Natural killer cell (primary cell): ENCODE data around the gene ZNF764. TPM values are rescaled to one million over a fixed set of nuclear protein-coding genes. Genes with fewer than 3 reads are reported as not detected.

Source experiments
- ATAC-seq, 3 donors: fragments of 150-1000 bp in 2 of 3; fragments of 200-7000 bp in 1 of 3; cut with Tn5 transposase; 1 replicate in 1 of 3; 2 replicates in 2 of 3; pipeline ENCODE4 v1.10.0; 2021; ENCODE audit warnings: mild to moderate bottlenecking in 2 of 3, moderate library complexity in 2 of 3
- DNase-seq, 2 donors: peaks; one replicate each; pipeline versions ENCODE4 v3.0.0 to v3.0.0-alpha.2; 2013 to 2021; ENCODE audit warnings: mixed read lengths in 1 of 2
- H3K27ac ChIP-seq: one replicate; pipeline ENCODE4 v1.5.1; 2013; ENCODE audit warnings: mild to moderate bottlenecking, low read length
- H3K27me3 ChIP-seq: one replicate; pipeline ENCODE4 v1.6.1; 2013; ENCODE audit warnings: low read length; ENCODE audit not compliant: control insufficient read depth, insufficient read depth
- H3K36me3 ChIP-seq: one replicate; pipeline ENCODE4 v1.6.1; 2013; ENCODE audit warnings: low read length; ENCODE audit not compliant: control insufficient read depth, insufficient read depth
- H3K4me1 ChIP-seq: one replicate; pipeline ENCODE4 v1.6.1; 2013; ENCODE audit warnings: low read length; ENCODE audit not compliant: control insufficient read depth, insufficient read depth
- H3K4me3 ChIP-seq: one replicate; pipeline ENCODE4 v1.5.1; 2013; ENCODE audit warnings: low read length
- H3K9me3 ChIP-seq: one replicate; pipeline ENCODE4 v1.6.1; 2013; ENCODE audit warnings: low read length; ENCODE audit not compliant: control insufficient read depth, insufficient read depth
- H3K27ac Mint-ChIP-seq, 2 donors: one replicate each; pipeline ENCODE4 v1.8.0; 2022; ENCODE audit warnings: mild to moderate bottlenecking in 2 of 2, mixed read lengths in 2 of 2, moderate library complexity in 1 of 2
- H3K27me3 Mint-ChIP-seq, 2 donors: one replicate each; pipeline ENCODE4 v1.8.0; 2022; ENCODE audit warnings: low read depth in 2 of 2, mixed read lengths in 2 of 2
- H3K36me3 Mint-ChIP-seq: one replicate; pipeline ENCODE4 v1.8.0; 2022; ENCODE audit warnings: mixed read lengths
- H3K4me1 Mint-ChIP-seq, 2 donors: one replicate each; pipeline ENCODE4 v1.8.0; 2022; ENCODE audit warnings: mixed read lengths in 2 of 2
- H3K4me3 Mint-ChIP-seq: one replicate; pipeline ENCODE4 v1.8.0; 2022; ENCODE audit warnings: mild to moderate bottlenecking, moderate library complexity, mixed read lengths
- H3K9me3 Mint-ChIP-seq, 2 donors: one replicate each; pipeline ENCODE4 v1.8.0; 2022; ENCODE audit warnings: mixed read lengths in 2 of 2
- CTCF ChIP-seq: fragments of 200-600 bp; IDR thresholded peaks from one replicate; pipeline ENCODE4 v1.8.0; 2022; ENCODE audit warnings: antibody characterized with exemption
- WGBS: methylation state at CpG from one replicate; pipeline ENCODE4 v1.1.7; 2013; ENCODE audit warnings: missing lambda C conversion rate; ENCODE audit not compliant: insufficient coverage; 5-methylcytosine and 5-hydroxymethylcytosine counted together
- intact Hi-C: fragments of 100-400 bp; cut with micrococcal nuclease; formaldehyde crosslinking; loops from one replicate; pipeline ENCODE4 v1.14.2; 2022
- total RNA-seq, 4 donors: library from RNA; stranded (reverse); fragments of 120-200 nt in 1 of 4; gene quantifications; one replicate each; pipeline versions ENCODE4 v1.2.3 to v1.2.4, GENCODE V29; 2013 to 2022

Gene ZNF764
- total RNA-seq, 3 donors from 2014 or later (not counting 1 experiment from before 2014, with no cell fraction given), result 9.6 to 13.0 (median 11.7) TPM

GRCh38 chr16:30533146-30533522 is 25.0 kb downstream of the ZNF764 start:
- H3K27ac ChIP-seq, result no peak overlapping the region
- peaks cover 22 to 30% of the 10 kb centered on the region in 2 donors for H3K4me1 Mint-ChIP-seq
- WGBS, result 97% methylated on average over 11 of the region's 11 CpGs

GRCh38 chr16:30532285-30533145 is 25.7 kb downstream of the ZNF764 start:
- intact Hi-C loops, result loop anchor here (10.0 kb wide), 1 partner anchor 98 kb away; the partner anchor contains the start of gene DCTPP1
- H3K9me3 ChIP-seq, result no peaks in the 10 kb centered on the region
- peak overlapping the region; percentile 53 to 83 for H3K27ac Mint-ChIP-seq
- H3K36me3 Mint-ChIP-seq, result no peaks in the 10 kb centered on the region
- no peak overlapping the region for H3K4me3 Mint-ChIP-seq
- ATAC-seq (no peak), DNase-seq (no peak)
- WGBS, result 97% methylated on average over 57 of the region's 57 CpGs
- no peak for TF ChIP-seq CTCF
- peaks cover 8% of the 10 kb centered on the region for H3K36me3 ChIP-seq
- H3K4me1 ChIP-seq, result peaks cover 41% of the 10 kb centered on the region
- H3K4me3 ChIP-seq, result no peak overlapping the region
- H3K4me1 Mint-ChIP-seq, result peaks cover 28 to 35% of the 10 kb centered on the region in 2 donors
- H3K9me3 Mint-ChIP-seq, result no peaks in the 10 kb centered on the region
- no peaks in the 10 kb centered on the region for H3K27me3 ChIP-seq
- no peaks in the 10 kb centered on the region for H3K27me3 Mint-ChIP-seq
- H3K27ac ChIP-seq, result no peak overlapping the region

More at GRCh38 chr16:30533146-30533522, 25.0 kb downstream of the ZNF764 start:
- peaks cover 35% of the 10 kb centered on the region for H3K4me1 ChIP-seq
- peaks cover 8% of the 10 kb centered on the region for H3K36me3 ChIP-seq
- H3K9me3 ChIP-seq, result no peaks in the 10 kb centered on the region
- H3K27me3 ChIP-seq, result no peaks in the 10 kb centered on the region
- peak overlapping the region; percentile 53 to 83 for H3K27ac Mint-ChIP-seq
- H3K36me3 Mint-ChIP-seq, result no peaks in the 10 kb centered on the region
- intact Hi-C loops, result loop anchor here (10.0 kb wide), 1 partner anchor 98 kb away; the partner anchor contains the start of gene DCTPP1
- H3K4me3 ChIP-seq, result no peak overlapping the region
- H3K9me3 Mint-ChIP-seq, result no peaks in the 10 kb centered on the region
- no peak for TF ChIP-seq CTCF
- peak overlapping the region; percentile 78 for H3K4me3 Mint-ChIP-seq
- no peak for DNase-seq
- no peaks in the 10 kb centered on the region for H3K27me3 Mint-ChIP-seq
- ATAC-seq, result no peak

- H3K4me1 Mint-ChIP-seq, result peaks cover 16 to 30% of the 10 kb centered on the region in 2 donors
- Histone ChIP-seq H3K27ac (no peak overlapping the region), H3K9me3 (no peaks in the 10 kb centered on the region), H3K4me3 (no peak overlapping the region), H3K4me1 (peaks cover 40% of the 10 kb centered on the region), H3K36me3 (peaks cover 8% of the 10 kb centered on the region), H3K27me3 (no peaks in the 10 kb centered on the region)
- no peak for TF ChIP-seq CTCF
- peak in 1 of 2 donors; percentile 61 for DNase-seq
- H3K27ac Mint-ChIP-seq, result no peak overlapping the region
- intact Hi-C loops, result loop anchor here (10.0 kb wide), 1 partner anchor 96 kb away; the partner anchor contains the start of gene DCTPP1
- no peaks in the 10 kb centered on the region for H3K36me3 Mint-ChIP-seq
- WGBS, result 87% methylated on average over 9 of the region's 13 CpGs
- no peak for ATAC-seq
- no peak overlapping the region for H3K4me3 Mint-ChIP-seq
- no peaks in the 10 kb centered on the region for H3K27me3 Mint-ChIP-seq
- H3K9me3 Mint-ChIP-seq, result no peaks in the 10 kb centered on the region
These were observed 27.8 kb downstream of the ZNF764 start for GRCh38 chr16:30530163-30531037.
